GM12878 (cell line): ENCODE data around the gene ADGRV1. TPM values are rescaled to one million over a fixed set of nuclear protein-coding genes. Genes with fewer than 3 reads are reported as not detected.

Experiments used
- ATAC-seq: fragments of 200-7000 bp; cut with Tn5 transposase; 3 replicates; pipeline ENCODE4 v1.9.1; 2020; ENCODE audit warnings: mild to moderate bottlenecking, moderate library complexity
- BruUV-seq: library from RNA; stranded (reverse); fragments of 400-500 nt; replicated peaks from 2 replicates; lab custom pipeline; 2021; lab: Mats Ljungman, UMichigan
- CTCF ChIA-PET: fragments of 300-600 bp; sonication (Branson Sonifier 250); formaldehyde crosslinking; extraction: SDS; loops from one replicate; lab custom pipeline; 2021; ENCODE audit warnings: inconsistent platforms; lab: Yijun Ruan, JAX
- POLR2A ChIA-PET: fragments of 350-600 bp; formaldehyde crosslinking; extraction: SDS; loops from one replicate; lab custom pipeline; 2021; ENCODE audit warnings: inconsistent platforms; lab: Charles Lee
- RAD21 ChIA-PET: fragments of 300-600 bp; sonication (Branson Sonifier 250); formaldehyde crosslinking; loops from one replicate; lab custom pipeline; 2023; ENCODE audit warnings: antibody characterized with exemption; ENCODE audit not compliant: unreplicated experiment; lab: Charles Lee
- SMC1A ChIA-PET: fragments of 300-600 bp; sonication (Branson Sonifier 250); formaldehyde crosslinking; loops from one replicate; lab custom pipeline; 2023; ENCODE audit not compliant: unreplicated experiment, uncharacterized antibody; lab: Charles Lee
- DNase-seq: peaks from one replicate; pipeline ENCODE4 v3.0.0-alpha.2; 2011; ENCODE audit warnings: low read depth, low spot score
- FAIRE-seq: peaks from 3 replicates; lab custom pipeline; 2011; peaks lifted over from hg19 to GRCh38; lab: Jason Lieb, UNC
- H2AFZ ChIP-seq: 2 replicates; pipeline ENCODE4 v1.6.0; 2011; ENCODE audit warnings: low read depth, low read length, control low read depth; ENCODE audit not compliant: control insufficient read depth
- H3K27ac ChIP-seq: 2 replicates; pipeline ENCODE4 v1.5.1; 2011; ENCODE audit warnings: control low read depth; ENCODE audit not compliant: control insufficient read depth, insufficient read depth
- H3K27me3 ChIP-seq, 2 experiments: replicated peaks in 1 of 2; 2 replicates each; pipeline versions ENCODE4 v1.6.0 to v1.6.1; 2011; ENCODE audit warnings: low read length in 1 of 2; ENCODE audit not compliant: control insufficient read depth in 2 of 2, insufficient read depth in 2 of 2
- H3K36me3 ChIP-seq, 2 experiments: 2 replicates each; pipeline ENCODE4 v1.5.1; 2011; ENCODE audit warnings: low read length in 1 of 2; ENCODE audit not compliant: control insufficient read depth in 2 of 2, insufficient read depth in 2 of 2
- H3K4me1 ChIP-seq: 2 replicates; pipeline ENCODE4 v1.6.1; 2011; ENCODE audit warnings: mild to moderate bottlenecking, low read length, moderate library complexity, mixed read lengths; ENCODE audit not compliant: control insufficient read depth, insufficient read depth
- H3K4me2 ChIP-seq: 2 replicates; pipeline ENCODE4 v1.6.0; 2011; ENCODE audit warnings: control low read depth; ENCODE audit not compliant: control insufficient read depth, insufficient read depth
- H3K4me3 ChIP-seq: fragments of 200-600 bp; sonication (generic); 2 replicates; pipeline ENCODE4 v1.5.1; 2016
- H3K79me2 ChIP-seq: 2 replicates; pipeline ENCODE4 v1.6.0; 2011; ENCODE audit warnings: low read length; ENCODE audit not compliant: control insufficient read depth, insufficient read depth
- H3K9ac ChIP-seq: 2 replicates; pipeline ENCODE4 v1.8.0; 2011; ENCODE audit warnings: low read length, control low read depth, mixed read lengths; ENCODE audit not compliant: control insufficient read depth, insufficient read depth
- H3K9me3 ChIP-seq: replicated peaks from 3 replicates; pipeline ENCODE4 v1.5.1; 2011; ENCODE audit warnings: mild to moderate bottlenecking, low read length; ENCODE audit not compliant: control insufficient read depth, insufficient read depth
- H4K20me1 ChIP-seq: 2 replicates; pipeline ENCODE4 v1.6.0; 2011; ENCODE audit not compliant: control insufficient read depth, insufficient read depth
- CBFB ChIP-seq: IDR thresholded peaks from 2 replicates; pipeline ENCODE4 v1.6.1; 2016; ENCODE audit warnings: antibody characterized with exemption, low read depth
- CTCF ChIP-seq, 3 experiments: IDR thresholded peaks in 2 of 3; conservative IDR thresholded peaks in 1 of 3; 2 replicates each; pipeline ENCODE4 v1.5.1; 2011; ENCODE audit warnings: low read depth in 3 of 3, low read length in 3 of 3, mild to moderate bottlenecking in 3 of 3, control low read depth in 2 of 3, moderate library complexity in 2 of 3, inconsistent platforms in 1 of 3, mixed read lengths in 1 of 3; ENCODE audit not compliant: control insufficient read depth in 2 of 3, insufficient read depth in 1 of 3; ENCODE audit errors: extremely low read depth in 1 of 3
- ETV6 ChIP-seq, 2 experiments: fragments of 450-650 bp in 1 of 2; IDR thresholded peaks in 1 of 2; conservative IDR thresholded peaks in 1 of 2; 2 replicates each; pipeline ENCODE4 v1.6.1; 2014; ENCODE audit warnings: antibody characterized with exemption in 1 of 2, borderline replicate concordance in 1 of 2, low read depth in 1 of 2, mild to moderate bottlenecking in 1 of 2, moderate library complexity in 1 of 2
- GABPA ChIP-seq: IDR thresholded peaks from 2 replicates; pipeline ENCODE4 v1.6.1; 2014; ENCODE audit warnings: antibody characterized with exemption, low read depth, mild to moderate bottlenecking, inconsistent platforms
- IRF5 ChIP-seq: fragments of 450-650 bp; IDR thresholded peaks from 2 replicates; pipeline ENCODE4 v1.6.1; 2017; ENCODE audit warnings: borderline replicate concordance
- KDM1A ChIP-seq: fragments of 200-600 bp; sonication (generic); IDR thresholded peaks from 2 replicates; pipeline ENCODE4 v1.6.1; 2016; ENCODE audit warnings: borderline replicate concordance
- NFYA ChIP-seq: IDR thresholded peaks from 2 replicates; pipeline ENCODE4 v1.6.1; 2011; ENCODE audit warnings: low read depth, mild to moderate bottlenecking, low read length, improper control_type of control experiment, borderline replicate concordance
- PKNOX1 ChIP-seq: fragments of 450-650 bp; IDR thresholded peaks from 2 replicates; pipeline ENCODE4 v1.6.1; 2016; ENCODE audit warnings: mild to moderate bottlenecking
- RAD51 ChIP-seq: fragments of 450-650 bp; IDR thresholded peaks from 2 replicates; pipeline ENCODE4 v1.6.1; 2016; ENCODE audit warnings: moderate library complexity, mild to moderate bottlenecking, inconsistent platforms
- RCOR1 ChIP-seq: conservative IDR thresholded peaks from 2 replicates; pipeline ENCODE4 v1.6.1; 2012; ENCODE audit warnings: low read depth, low read length, improper control_type of control experiment
- RFX5 ChIP-seq: IDR thresholded peaks from 2 replicates; pipeline ENCODE4 v1.6.1; 2011; ENCODE audit warnings: low read depth, low read length, improper control_type of control experiment
- SIN3A ChIP-seq: IDR thresholded peaks from 2 replicates; pipeline ENCODE4 v1.6.1; 2012; ENCODE audit warnings: low read depth, low read length, improper control_type of control experiment
- SUPT20H ChIP-seq: IDR thresholded peaks from 2 replicates; pipeline ENCODE4 v1.6.1; 2011; ENCODE audit warnings: low read depth, mild to moderate bottlenecking, low read length, moderate library complexity, borderline replicate concordance; ENCODE audit not compliant: control insufficient read depth
- ZNF687 ChIP-seq: fragments of 450-650 bp; IDR thresholded peaks from 2 replicates; pipeline ENCODE4 v1.6.1; 2017; ENCODE audit warnings: mild to moderate bottlenecking, moderate library complexity
- WGBS: methylation state at CpG from one replicate; pipeline ENCODE4 v1.1.6; 2016; ENCODE audit warnings: low lambda C conversion rate; ENCODE audit not compliant: insufficient replicate concordance, insufficient coverage; ENCODE audit errors: missing lambda C conversion rate; 5-methylcytosine and 5-hydroxymethylcytosine counted together
- in situ Hi-C: fragments of 300-500 bp; cut with MboI; formaldehyde crosslinking; loops from 9 replicates; pipeline ENCODE4 v1.14.3; 2018; ENCODE audit warnings: mixed read lengths
- intact Hi-C: fragments of 100-400 bp; cut with micrococcal nuclease; formaldehyde crosslinking; loops from one replicate; pipeline ENCODE4 v1.14.2; 2022; ENCODE audit not compliant: unreplicated experiment
- polyA plus RNA-seq, 11 experiments: library from polyadenylated mRNA; depleted of rRNA in 4 of 11; unstranded in 6 of 11; stranded (reverse) in 5 of 11; fragments of >200 nt; fragmentation: Nextera tagmentation in 4 of 11; fragmentation: Illumina TruSeq in 1 of 11; extraction: Ambion mirVana in 4 of 11; extraction: Trizol in 1 of 11; gene quantifications; 1 replicate in 1 of 11; 2 replicates in 10 of 11; pipeline versions ENCODE4 v1.2.1 to v1.2.3, GENCODE V29; 2011 to 2016; ENCODE audit warnings: inconsistent platforms in 2 of 11, missing spikeins in 2 of 11, low read depth in 1 of 11
- total RNA-seq, 4 experiments: library from RNA; depleted of rRNA in 3 of 4; stranded (reverse); fragments of >200 nt in 3 of 4; fragmentation: Illumina TruSeq in 1 of 4; extraction: Trizol in 1 of 4; gene quantifications; 2 replicates each; pipeline versions ENCODE4 v1.2.1 to v1.2.3, GENCODE V29; 2013 to 2021

Gene ADGRV1
- total and polyA plus RNA-seq, 10 of the 15 experiments (the other 5 are each of a cell fraction or from before 2014, with no cell fraction given) = 0.04 to 8.1 (median 0.16) TPM; not detected in 1

- TF ChIP-seq RFX5 (no peak), NFYA (no peak), CBFB (no peak), RCOR1 (no peak)
Measured at GRCh38 chr5:90657030-90657429, 98.4 kb downstream of the ADGRV1 start (continued).

GRCh38 chr5:90657788-90658187, 99.2 kb downstream of the ADGRV1 start:
- POLR2A ChIA-PET = interaction anchor here (1.0 kb wide), 1 partner anchor 265 kb away, joined by 3 read pairs; no protein-coding TSS in a partner anchor
- CTCF ChIA-PET = no interaction called here
- Histone ChIP-seq H3K9me3 (no peaks in the 10 kb centered on the region; the same call in 2 of the 3 replicates), H3K4me2 (no peak overlapping the region), H3K4me1 (no peaks in the 10 kb centered on the region; the same call in 1 of the 2 replicates), H3K9ac (no peak overlapping the region), H3K79me2 (no peaks in the 10 kb centered on the region), H3K4me3 (no peak overlapping the region), H4K20me1 (no peaks in the 10 kb centered on the region), H3K27me3 (no peaks in the 10 kb centered on the region), H3K27ac (no peak overlapping the region), H2AFZ (no peak overlapping the region), H3K36me3 (no peaks in the 10 kb centered on the region)
- DNase-seq (no peak), FAIRE-seq (no peak), ATAC-seq (no peak)
- SMC1A ChIA-PET = interaction anchor here (1.4 kb wide), 1 partner anchor 97 kb away, joined by 3 read pairs; no protein-coding TSS in a partner anchor
- intact Hi-C loops = no loop called here
- no TSS peak for BruUV-seq
- 49% methylated on average over 6 of the region's 6 CpGs for WGBS
- RAD21 ChIA-PET = no interaction called here
- in situ Hi-C loops = no loop called here
- TF ChIP-seq ZNF687 (no peak), SUPT20H (no peak), ETV6 (conservative IDR thresholded peaks at IDR 0.05 in 1 of 2, IDR thresholded peaks at IDR 0.05 in 1 of 2; ENCODE audit: borderline replicate concordance in 1 of 2, low read depth in 1 of 2) (no peak), PKNOX1 (no peak), GABPA (no peak), SIN3A (no peak), IRF5 (no peak), RAD51 (no peak), CTCF (IDR thresholded peaks at IDR 0.05 in 2 of 3, conservative IDR thresholded peaks at IDR 0.05 in 1 of 3; ENCODE audit: control insufficient read depth in 2 of 3, extremely low read depth in 1 of 3, insufficient read depth in 1 of 3, low read depth in 3 of 3, low read length in 3 of 3) (no peak), KDM1A (no peak)
